Activated CD8-positive, alpha-beta T cell treated with anti-CD3 and anti-CD28 coated beads, Interleukin-2, amount 10 ng/mL, durations not matched to agents 7 days and 5 days (primary cell): ENCODE results near the gene HOXB13. TPM values are rescaled to one million over a fixed set of nuclear protein-coding genes. Genes with fewer than 3 reads are reported as not detected.
A peak's percentile ranks its signal among the peaks of the same experiment; 100 is the strongest.

Experiments used
- ATAC-seq: fragments of 150-1000 bp; cut with Tn5 transposase; one replicate; pipeline ENCODE4 v1.10.0; 2021; ENCODE audit warnings: moderate library complexity
- CTCF ChIA-PET: fragments of 350-600 bp; sonication (Branson Sonifier 250); formaldehyde crosslinking; loops from one replicate; lab custom pipeline; 2021; ENCODE audit warnings: antibody characterized with exemption; lab: Charles Lee
- POLR2A ChIA-PET: fragments of 350-600 bp; sonication (Branson Sonifier 250); formaldehyde crosslinking; loops from one replicate; lab custom pipeline; 2021; ENCODE audit warnings: antibody characterized with exemption; lab: Charles Lee
- DNase-seq: peaks from one replicate; pipeline ENCODE4 v3.0.0-alpha.2; 2020
- H3K27ac Mint-ChIP-seq: one replicate; pipeline ENCODE4 v1.8.0; 2021; ENCODE audit warnings: mild to moderate bottlenecking, mixed read lengths
- H3K27me3 Mint-ChIP-seq: one replicate; pipeline ENCODE4 v1.8.0; 2021; ENCODE audit warnings: low read depth, mixed read lengths
- H3K36me3 Mint-ChIP-seq: one replicate; pipeline ENCODE4 v1.8.0; 2021; ENCODE audit warnings: low read depth, mixed read lengths
- H3K4me1 Mint-ChIP-seq: one replicate; pipeline ENCODE4 v1.8.0; 2021; ENCODE audit warnings: low read depth, mixed read lengths
- H3K4me3 Mint-ChIP-seq: one replicate; pipeline ENCODE4 v1.8.0; 2021; ENCODE audit warnings: mild to moderate bottlenecking, mixed read lengths
- H3K9me3 Mint-ChIP-seq: one replicate; pipeline ENCODE4 v1.8.0; 2022; ENCODE audit warnings: mixed read lengths; ENCODE audit not compliant: insufficient read depth
- microRNA-seq: library from miRNA; unstranded; fragments of <30 nt; microRNA quantifications from one replicate; pipeline ENCODE4 v1.2.0, GENCODE V29; 2022
- total RNA-seq, 2 experiments: library from RNA; stranded (reverse); gene quantifications; one replicate each; pipeline ENCODE4 v1.2.3, GENCODE V29; 2021

HOXB13 gene
- total RNA-seq, 2 experiments from 2014 or later, result not detected

DNA sequence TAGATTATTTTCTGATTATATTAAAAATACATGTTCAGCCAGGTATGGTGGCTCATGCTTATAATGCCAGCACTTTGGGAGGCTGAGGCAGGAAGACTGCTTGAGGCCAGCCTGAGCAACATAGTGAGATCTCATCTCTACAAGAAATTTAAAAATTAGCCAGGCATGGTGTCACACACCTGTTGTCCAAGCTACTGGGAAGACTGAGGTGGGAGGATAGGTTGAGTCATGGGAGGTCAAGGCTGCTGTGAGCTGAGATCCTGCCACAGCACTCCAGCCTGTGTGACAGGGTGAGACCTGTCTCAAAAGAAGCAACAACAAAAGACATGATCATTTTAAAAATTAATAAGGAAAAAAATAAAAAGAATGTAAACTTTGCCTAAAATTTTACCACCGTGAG is 46.9 kb downstream of the HOXB13 start:
- DNase-seq (no peak), ATAC-seq (no peak)
- Mint-ChIP-seq H3K9me3 (no peaks in the 10 kb centered on the region), H3K4me3 (no peak overlapping the region), H3K27me3 (peaks cover 47% of the 10 kb centered on the region), H3K36me3 (no peaks in the 10 kb centered on the region), H3K4me1 (peaks cover 2% of the 10 kb centered on the region), H3K27ac (no peak overlapping the region)
- ChIA-PET CTCF (interaction anchor here (0.9 to 1.4 kb wide), 4 partner anchors 10 to 351 kb away, joined by 3 to 5 read pairs (median 4); no protein-coding TSS in a partner anchor), POLR2A (no interaction called here)

DNA sequence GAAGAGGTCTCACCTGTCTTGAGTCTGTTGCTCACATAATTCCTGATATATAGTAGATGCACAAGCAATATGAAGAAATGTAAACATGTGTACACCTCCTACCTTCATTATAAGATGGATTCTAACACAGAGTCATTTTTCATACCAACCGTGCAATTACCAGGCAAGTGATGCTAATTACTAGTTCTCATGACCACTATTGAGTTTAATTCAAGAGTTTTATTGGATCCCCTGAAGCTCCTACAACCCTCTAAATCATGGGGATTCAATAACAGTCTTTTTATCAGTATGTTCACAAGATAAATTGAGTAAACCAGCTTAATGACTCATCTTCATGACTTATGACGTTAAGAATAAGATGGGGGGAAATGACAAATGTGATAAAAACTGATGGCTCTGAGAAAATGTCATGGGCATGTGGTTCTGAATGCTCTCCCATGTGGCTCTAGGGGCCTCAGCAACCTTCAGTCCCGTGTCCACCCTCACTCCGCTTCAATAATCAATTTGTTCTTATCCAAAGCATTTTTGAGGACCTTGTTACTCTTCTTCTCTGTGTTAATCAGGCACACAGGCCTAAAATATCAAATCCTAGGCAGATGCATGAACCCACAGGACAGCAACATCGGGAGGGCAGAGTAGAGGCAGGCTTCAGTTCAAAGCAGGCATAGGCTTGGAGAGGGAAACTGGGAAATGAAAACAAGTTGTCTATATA is 49.0 kb downstream of the HOXB13 start:
- Mint-ChIP-seq H3K27ac (no peak overlapping the region), H3K36me3 (no peaks in the 10 kb centered on the region), H3K27me3 (peaks cover 55% of the 10 kb centered on the region), H3K9me3 (no peaks in the 10 kb centered on the region), H3K4me3 (no peak overlapping the region), H3K4me1 (peaks cover 2% of the 10 kb centered on the region)
- ChIA-PET POLR2A (no interaction called here), CTCF (interaction anchor here (0.6 to 4.4 kb wide), 70 partner anchors 8 to 601 kb away, joined by 3 to 78 read pairs (median 5); partner anchors contain the start of genes ATP5MC1, HOXB13, HOXB9 and PRAC1)
- DNase-seq (no peak), ATAC-seq (no peak)

DNA sequence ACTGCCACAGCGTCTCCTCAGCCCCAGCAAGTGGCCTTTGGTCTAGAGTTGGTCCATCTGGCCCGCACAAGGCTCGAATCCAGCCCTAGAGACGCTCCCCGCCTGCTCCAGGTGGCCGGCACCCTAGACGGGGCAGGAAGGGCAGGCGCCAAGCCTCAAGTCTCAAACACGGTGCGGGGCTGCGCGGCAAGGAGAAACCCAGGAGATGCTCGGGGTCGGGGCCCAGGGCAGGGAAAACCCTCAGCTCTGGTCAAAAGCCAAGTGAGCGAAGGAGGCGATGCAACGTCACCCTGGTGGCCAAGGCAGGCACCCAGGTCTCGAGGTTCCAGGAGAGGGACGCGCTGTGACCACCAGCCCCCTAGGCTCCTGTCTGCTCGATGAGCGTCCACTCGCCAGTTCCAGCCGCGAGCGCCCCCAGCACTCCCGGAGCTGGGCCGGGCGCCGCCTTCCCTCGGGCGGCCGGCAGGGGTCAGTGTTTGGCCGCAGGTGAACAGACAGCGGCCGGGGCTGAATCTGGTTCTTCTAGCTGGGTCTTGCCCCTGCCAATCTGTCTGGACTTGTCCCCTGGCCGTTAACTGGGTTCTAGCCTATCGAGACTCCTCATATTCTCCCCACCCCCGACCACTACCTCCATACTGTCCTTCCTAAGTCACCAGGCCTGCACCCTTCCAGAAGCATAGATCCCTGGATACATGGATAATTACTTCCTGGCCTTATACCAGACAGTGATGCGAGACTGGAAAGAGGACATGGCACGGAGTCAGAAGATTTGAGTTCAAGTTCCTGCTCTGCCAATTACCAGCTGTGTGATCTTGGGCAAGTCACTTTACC is 50.2 kb downstream of the HOXB13 start:
- ChIA-PET CTCF (interaction anchor here (0.6 to 4.4 kb wide), 80 partner anchors 8 to 599 kb away, joined by 3 to 78 read pairs (median 5); partner anchors contain the start of genes ATP5MC1, HOXB13, HOXB9 and PRAC1), POLR2A (no interaction called here)
- Mint-ChIP-seq H3K27ac (no peak overlapping the region), H3K27me3 (peaks cover 54% of the 10 kb centered on the region), H3K4me1 (peaks cover 2% of the 10 kb centered on the region), H3K9me3 (no peaks in the 10 kb centered on the region), H3K36me3 (no peaks in the 10 kb centered on the region), H3K4me3 (no peak overlapping the region)
- ATAC-seq (peak; percentile 96), DNase-seq (peak; percentile 76)

DNA sequence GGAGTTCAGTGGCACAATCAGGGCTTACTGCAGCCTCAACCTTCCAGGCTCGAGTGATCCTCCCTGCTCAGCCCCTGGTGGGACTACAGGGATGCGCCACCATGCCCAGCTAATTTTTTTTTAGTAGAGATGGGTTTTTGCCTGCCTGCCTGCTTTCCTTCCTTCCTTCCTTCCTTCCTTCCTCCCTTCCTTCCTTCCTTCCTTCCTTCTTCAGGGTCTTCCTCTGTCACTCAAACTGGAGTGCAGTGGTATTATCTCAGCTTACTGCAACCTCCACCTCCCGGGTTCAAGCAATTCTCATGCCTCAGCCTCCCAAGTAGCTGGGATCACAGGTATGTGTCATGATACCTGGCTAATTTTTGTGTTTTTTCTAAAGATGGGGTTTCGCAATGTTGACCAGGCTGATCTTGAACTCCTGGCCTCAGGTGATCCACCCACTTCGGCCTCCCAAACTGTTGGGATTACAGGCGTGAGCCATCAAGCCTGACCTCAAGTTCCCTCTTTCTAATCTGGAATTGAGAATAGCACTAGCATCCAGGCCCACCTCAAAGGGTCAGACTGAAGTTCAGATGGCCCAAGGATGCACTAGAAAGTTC is 51.5 kb downstream of the HOXB13 start:
- ChIA-PET POLR2A (no interaction called here), CTCF (interaction anchor here (1.4 to 4.4 kb wide), 5 partner anchors 27 to 355 kb away, joined by 6 to 35 read pairs (median 9); no protein-coding TSS in a partner anchor)
- ATAC-seq (no peak), DNase-seq (no peak)
- Mint-ChIP-seq H3K27me3 (peaks cover 52% of the 10 kb centered on the region), H3K27ac (no peak overlapping the region), H3K9me3 (no peaks in the 10 kb centered on the region), H3K36me3 (no peaks in the 10 kb centered on the region), H3K4me1 (peaks cover 2% of the 10 kb centered on the region), H3K4me3 (no peak overlapping the region)

Small RNA genes within 50 kb of the gene (microRNA-seq; reads per million reads assigned to microRNA genes)
- gene MIR3185, result not detected

Other genes starting within 250 kb of the HOXB13 start
- not detected for gene HOXB1, start 197.7 kb downstream of the HOXB13 start, total RNA-seq
- gene HOXB2, start 183.6 kb downstream of the HOXB13 start, total RNA-seq, result 10 to 100 TPM; 15.7 to 17.7 TPM
- 1 to 10 TPM; 5.7 to 6.1 TPM for gene HOXB4, start 150.4 kb downstream of the HOXB13 start, total RNA-seq
- 10 to 100 TPM in 1 of 2 experiments, 1 to 10 TPM in 1; 8.2 to 10.3 TPM for gene HOXB3, start 138.5 kb downstream of the HOXB13 start, total RNA-seq
- gene HOXB5, start 135.0 kb downstream of the HOXB13 start, total RNA-seq, result not detected
- gene HOXB6, start 123.8 kb downstream of the HOXB13 start, total RNA-seq, result not detected
- under 1 TPM; 0.87 to 0.91 TPM for gene HOXB7, start 117.7 kb downstream of the HOXB13 start, total RNA-seq
- not detected for gene HOXB8, start 113.5 kb downstream of the HOXB13 start, total RNA-seq
- gene HOXB9, start 102.4 kb downstream of the HOXB13 start, total RNA-seq, result under 1 TPM; 0.37 to 0.65 TPM
- gene PRAC1, start 6.2 kb downstream of the HOXB13 start, total RNA-seq, result not detected
- not detected for gene PRAC2, start 5.6 kb downstream of the HOXB13 start, total RNA-seq
- not detected for gene TTLL6, start 88.5 kb upstream of the HOXB13 start, total RNA-seq
- 100 to 1,000 TPM; 152 to 167 TPM for gene CALCOCO2, start 102.3 kb upstream of the HOXB13 start, total RNA-seq
- gene ATP5MC1, start 164.0 kb upstream of the HOXB13 start, total RNA-seq, result 100 to 1,000 TPM in 1 of 2 experiments, 10 to 100 TPM in 1; 96.7 to 100 TPM
- 10 to 100 TPM; 61.8 to 62.4 TPM for gene UBE2Z, start 179.7 kb upstream of the HOXB13 start, total RNA-seq
- gene SNF8, start 216.1 kb upstream of the HOXB13 start, total RNA-seq, result 100 to 1,000 TPM; 124 to 125 TPM
- not detected for gene GIP, start 239.8 kb upstream of the HOXB13 start, total RNA-seq